Neural progenitor cell (in vitro differentiated cells): ENCODE measurements around the gene FRMPD4. TPM values are rescaled to one million over a fixed set of nuclear protein-coding genes. Genes with fewer than 3 reads are reported as not detected.

Experiments
- DNase-seq: peaks from one replicate; pipeline ENCODE4 v3.0.0-alpha.2; 2016; ENCODE audit warnings: low spot score
- H2AFZ ChIP-seq: fragments of 200-600 bp; sonication (generic); replicated peaks from 2 replicates; pipeline ENCODE4 v1.6.1; 2016; ENCODE audit warnings: antibody characterized with exemption
- H3F3A ChIP-seq: fragments of 200-600 bp; sonication (generic); 2 replicates; pipeline ENCODE4 v1.6.1; 2016; ENCODE audit warnings: antibody characterized with exemption, low read depth
- H3K27ac ChIP-seq: fragments of 200-600 bp; sonication (generic); 2 replicates; pipeline ENCODE4 v1.5.1; 2016; ENCODE audit warnings: mild to moderate bottlenecking
- H3K27me3 ChIP-seq: fragments of 200-600 bp; sonication (generic); 2 replicates; pipeline ENCODE4 v1.6.1; 2016; ENCODE audit warnings: mild to moderate bottlenecking, moderate library complexity
- H3K36me3 ChIP-seq: fragments of 200-600 bp; sonication (generic); 2 replicates; pipeline ENCODE4 v1.5.1; 2016
- H3K4me1 ChIP-seq: fragments of 200-600 bp; sonication (generic); 2 replicates; pipeline ENCODE4 v1.6.1; 2016; ENCODE audit warnings: mixed run types
- H3K4me2 ChIP-seq: fragments of 200-600 bp; sonication (generic); 2 replicates; pipeline ENCODE4 v1.6.1; 2016
- H3K4me3 ChIP-seq: fragments of 200-600 bp; sonication (generic); 2 replicates; pipeline ENCODE4 v1.5.1; 2016
- H3K79me2 ChIP-seq: fragments of 200-600 bp; sonication (generic); 2 replicates; pipeline ENCODE4 v1.6.1; 2016; ENCODE audit warnings: low read depth
- H3K9ac ChIP-seq: fragments of 200-600 bp; sonication (generic); 2 replicates; pipeline ENCODE4 v1.6.1; 2016
- H3K9me3 ChIP-seq: fragments of 200-600 bp; sonication (generic); 2 replicates; pipeline ENCODE4 v1.5.1; 2016; ENCODE audit warnings: low read depth
- H4K20me1 ChIP-seq: fragments of 200-600 bp; sonication (generic); 2 replicates; pipeline ENCODE4 v1.6.1; 2016; ENCODE audit warnings: low read depth
- H3K27ac Mint-ChIP-seq: 3 replicates; pipeline ENCODE4 v1.8.0; 2021; ENCODE audit warnings: mixed read lengths
- H3K27me3 Mint-ChIP-seq: 2 replicates; pipeline ENCODE4 v1.8.0; 2022; ENCODE audit warnings: low read depth, mild to moderate bottlenecking, inconsistent platforms, moderate library complexity, mixed read lengths; ENCODE audit not compliant: insufficient read depth
- H3K36me3 Mint-ChIP-seq: 3 replicates; pipeline ENCODE4 v1.8.0; 2021; ENCODE audit warnings: mixed read lengths
- H3K4me1 Mint-ChIP-seq: 3 replicates; pipeline ENCODE4 v1.8.0; 2021; ENCODE audit warnings: mixed read lengths
- H3K4me3 Mint-ChIP-seq: 3 replicates; pipeline ENCODE4 v1.8.0; 2021; ENCODE audit warnings: mild to moderate bottlenecking, moderate library complexity, mixed read lengths
- H3K9me3 Mint-ChIP-seq: 3 replicates; pipeline ENCODE4 v1.8.0; 2020; ENCODE audit warnings: mixed read lengths
- CTCF ChIP-seq: fragments of 200-600 bp; sonication (generic); IDR thresholded peaks from 2 replicates; pipeline ENCODE4 v1.5.1; 2017; ENCODE audit warnings: antibody characterized with exemption, mild to moderate bottlenecking
- EZH2 ChIP-seq: fragments of 200-600 bp; sonication (generic); IDR thresholded peaks from 2 replicates; pipeline ENCODE4 v1.6.1; 2017; ENCODE audit warnings: antibody characterized with exemption, mild to moderate bottlenecking, moderate library complexity
- EZH2phosphoT487 ChIP-seq: fragments of 200-600 bp; sonication (generic); IDR thresholded peaks from 2 replicates; pipeline ENCODE4 v1.6.1; 2017; ENCODE audit warnings: antibody characterized with exemption
- total RNA-seq: library from RNA; depleted of rRNA; stranded (reverse); fragments of >200 nt; gene quantifications from 2 replicates; pipeline ENCODE4 v1.2.3, GENCODE V29; 2015; ENCODE audit warnings: low replicate concordance

FRMPD4 gene
- total RNA-seq, 1 donor from 2014 or later: not detected

GRCh38 chrX:12567857-12568256, 429.6 kb downstream of the FRMPD4 start:
- no peaks in the 10 kb centered on the region for H3K36me3 Mint-ChIP-seq
- Histone ChIP-seq H3K4me1 (no peaks in the 10 kb centered on the region), H3K27ac (no peak overlapping the region), H2AFZ (no peak overlapping the region), H3K9me3 (peaks cover 7% of the 10 kb centered on the region), H3K27me3 (no peaks in the 10 kb centered on the region), H3K79me2 (no peaks in the 10 kb centered on the region), H3K9ac (no peak overlapping the region), H3K36me3 (no peaks in the 10 kb centered on the region), H3K4me2 (no peak overlapping the region), H3K4me3 (no peak overlapping the region), H3F3A (no peaks in the 10 kb centered on the region), H4K20me1 (no peaks in the 10 kb centered on the region)
- no peaks in the 10 kb centered on the region for H3K9me3 Mint-ChIP-seq
- H3K27ac Mint-ChIP-seq: no peak overlapping the region
- H3K4me3 Mint-ChIP-seq: no peak overlapping the region
- no peaks in the 10 kb centered on the region for H3K4me1 Mint-ChIP-seq
- TF ChIP-seq CTCF: peak; percentile 66
- TF ChIP-seq EZH2phosphoT487: no peak
- no peak for TF ChIP-seq EZH2
- peaks cover 2% of the 10 kb centered on the region for H3K27me3 Mint-ChIP-seq
- peak; percentile 2 for DNase-seq

- Mint-ChIP-seq H3K36me3 (no peaks in the 10 kb centered on the region), H3K27me3 (peaks cover 2% of the 10 kb centered on the region), H3K4me1 (no peaks in the 10 kb centered on the region), H3K27ac (no peak overlapping the region), H3K4me3 (no peak overlapping the region), H3K9me3 (no peaks in the 10 kb centered on the region)
- H3K9me3 ChIP-seq: peaks cover 7% of the 10 kb centered on the region
- H2AFZ ChIP-seq: no peak overlapping the region
- no peaks in the 10 kb centered on the region for H3K27me3 ChIP-seq
- H3K4me3 ChIP-seq: no peak overlapping the region
- no peak overlapping the region for H3K4me2 ChIP-seq
- H3K79me2 ChIP-seq: no peaks in the 10 kb centered on the region
- H3K36me3 ChIP-seq: no peaks in the 10 kb centered on the region
- H3K4me1 ChIP-seq: no peaks in the 10 kb centered on the region
- TF ChIP-seq EZH2 (no peak), CTCF (no peak), EZH2phosphoT487 (no peak)
- H3K9ac ChIP-seq: no peak overlapping the region
- no peaks in the 10 kb centered on the region for H3F3A ChIP-seq
- no peak for DNase-seq
- H3K27ac ChIP-seq: no peak overlapping the region
- H4K20me1 ChIP-seq: no peaks in the 10 kb centered on the region
Measured at GRCh38 chrX:12570859-12571501, 432.7 kb downstream of the FRMPD4 start.

- no peaks in the 10 kb centered on the region for H3K36me3 Mint-ChIP-seq
- no peak overlapping the region for H2AFZ ChIP-seq
Measured at GRCh38 chrX:12579311-12579710, 441.0 kb downstream of the FRMPD4 start.

More at GRCh38 chrX:12579311-12579710, 441.0 kb downstream of the FRMPD4 start:
- Mint-ChIP-seq H3K4me1 (no peaks in the 10 kb centered on the region), H3K9me3 (no peaks in the 10 kb centered on the region), H3K27ac (no peak overlapping the region), H3K4me3 (no peak overlapping the region), H3K27me3 (peaks cover 2% of the 10 kb centered on the region)
- no peak overlapping the region for H3K4me3 ChIP-seq
- H3K4me1 ChIP-seq: no peaks in the 10 kb centered on the region
- H3K79me2 ChIP-seq: no peaks in the 10 kb centered on the region
- no peak overlapping the region for H3K9ac ChIP-seq
- H3K27ac ChIP-seq: no peak overlapping the region
- DNase-seq: no peak
- no peak overlapping the region for H3K4me2 ChIP-seq
- TF ChIP-seq CTCF: no peak
- TF ChIP-seq EZH2phosphoT487: no peak
- TF ChIP-seq EZH2: no peak
- H3K27me3 ChIP-seq: no peaks in the 10 kb centered on the region
- no peaks in the 10 kb centered on the region for H3K9me3 ChIP-seq
- no peaks in the 10 kb centered on the region for H3F3A ChIP-seq
- H3K36me3 ChIP-seq: no peaks in the 10 kb centered on the region
- no peaks in the 10 kb centered on the region for H4K20me1 ChIP-seq
